Natural killer cell (primary cell): Measurements from ENCODE around the gene SF3B6. TPM values are rescaled to one million over a fixed set of nuclear protein-coding genes. Genes with fewer than 3 reads are reported as not detected.

Experiments used
- ATAC-seq, 3 donors: fragments of 150-1000 bp in 2 of 3; fragments of 200-7000 bp in 1 of 3; cut with Tn5 transposase; 1 replicate in 1 of 3; 2 replicates in 2 of 3; pipeline ENCODE4 v1.10.0; 2021; ENCODE audit warnings: mild to moderate bottlenecking in 2 of 3, moderate library complexity in 2 of 3
- DNase-seq, 2 donors: peaks; one replicate each; pipeline versions ENCODE4 v3.0.0 to v3.0.0-alpha.2; 2013 to 2021; ENCODE audit warnings: mixed read lengths in 1 of 2
- H3K27ac ChIP-seq: one replicate; pipeline ENCODE4 v1.5.1; 2013; ENCODE audit warnings: mild to moderate bottlenecking, low read length
- H3K27me3 ChIP-seq: one replicate; pipeline ENCODE4 v1.6.1; 2013; ENCODE audit warnings: low read length; ENCODE audit not compliant: control insufficient read depth, insufficient read depth
- H3K36me3 ChIP-seq: one replicate; pipeline ENCODE4 v1.6.1; 2013; ENCODE audit warnings: low read length; ENCODE audit not compliant: control insufficient read depth, insufficient read depth
- H3K4me1 ChIP-seq: one replicate; pipeline ENCODE4 v1.6.1; 2013; ENCODE audit warnings: low read length; ENCODE audit not compliant: control insufficient read depth, insufficient read depth
- H3K4me3 ChIP-seq: one replicate; pipeline ENCODE4 v1.5.1; 2013; ENCODE audit warnings: low read length
- H3K9me3 ChIP-seq: one replicate; pipeline ENCODE4 v1.6.1; 2013; ENCODE audit warnings: low read length; ENCODE audit not compliant: control insufficient read depth, insufficient read depth
- H3K27ac Mint-ChIP-seq, 2 donors: one replicate each; pipeline ENCODE4 v1.8.0; 2022; ENCODE audit warnings: mild to moderate bottlenecking in 2 of 2, mixed read lengths in 2 of 2, moderate library complexity in 1 of 2
- H3K27me3 Mint-ChIP-seq, 2 donors: one replicate each; pipeline ENCODE4 v1.8.0; 2022; ENCODE audit warnings: low read depth in 2 of 2, mixed read lengths in 2 of 2
- H3K36me3 Mint-ChIP-seq: one replicate; pipeline ENCODE4 v1.8.0; 2022; ENCODE audit warnings: mixed read lengths
- H3K4me1 Mint-ChIP-seq, 2 donors: one replicate each; pipeline ENCODE4 v1.8.0; 2022; ENCODE audit warnings: mixed read lengths in 2 of 2
- H3K4me3 Mint-ChIP-seq: one replicate; pipeline ENCODE4 v1.8.0; 2022; ENCODE audit warnings: mild to moderate bottlenecking, moderate library complexity, mixed read lengths
- H3K9me3 Mint-ChIP-seq, 2 donors: one replicate each; pipeline ENCODE4 v1.8.0; 2022; ENCODE audit warnings: mixed read lengths in 2 of 2
- WGBS: methylation state at CpG from one replicate; pipeline ENCODE4 v1.1.7; 2013; ENCODE audit warnings: missing lambda C conversion rate; ENCODE audit not compliant: insufficient coverage; 5-methylcytosine and 5-hydroxymethylcytosine counted together
- intact Hi-C: fragments of 100-400 bp; cut with micrococcal nuclease; formaldehyde crosslinking; loops from one replicate; pipeline ENCODE4 v1.14.2; 2022
- total RNA-seq, 4 donors: library from RNA; stranded (reverse); fragments of 120-200 nt in 1 of 4; gene quantifications; one replicate each; pipeline versions ENCODE4 v1.2.3 to v1.2.4, GENCODE V29; 2013 to 2022
- TF ChIP-seq, protein P1 (sequence below): fragments of 200-600 bp; IDR thresholded peaks from one replicate; pipeline ENCODE4 v1.8.0; 2022; ENCODE audit warnings: antibody characterized with exemption

Gene SF3B6
- total RNA-seq, 3 donors from 2014 or later (not counting 1 experiment from before 2014, with no cell fraction given), result 57.2 to 65.1 (median 57.4) TPM

- H3K4me3 ChIP-seq, result peak overlapping the region; percentile 65
- no peaks in the 10 kb centered on the region for H3K9me3 ChIP-seq
- Mint-ChIP-seq H3K27ac (peak overlapping the region; percentile 83 to 86), H3K9me3 (no peaks in the 10 kb centered on the region), H3K27me3 (no peaks in the 10 kb centered on the region), H3K4me1 (peaks cover 15 to 27% of the 10 kb centered on the region in 2 donors), H3K4me3 (peak overlapping the region; percentile 95), H3K36me3 (no peaks in the 10 kb centered on the region)
- TF ChIP-seq, protein P1, sequence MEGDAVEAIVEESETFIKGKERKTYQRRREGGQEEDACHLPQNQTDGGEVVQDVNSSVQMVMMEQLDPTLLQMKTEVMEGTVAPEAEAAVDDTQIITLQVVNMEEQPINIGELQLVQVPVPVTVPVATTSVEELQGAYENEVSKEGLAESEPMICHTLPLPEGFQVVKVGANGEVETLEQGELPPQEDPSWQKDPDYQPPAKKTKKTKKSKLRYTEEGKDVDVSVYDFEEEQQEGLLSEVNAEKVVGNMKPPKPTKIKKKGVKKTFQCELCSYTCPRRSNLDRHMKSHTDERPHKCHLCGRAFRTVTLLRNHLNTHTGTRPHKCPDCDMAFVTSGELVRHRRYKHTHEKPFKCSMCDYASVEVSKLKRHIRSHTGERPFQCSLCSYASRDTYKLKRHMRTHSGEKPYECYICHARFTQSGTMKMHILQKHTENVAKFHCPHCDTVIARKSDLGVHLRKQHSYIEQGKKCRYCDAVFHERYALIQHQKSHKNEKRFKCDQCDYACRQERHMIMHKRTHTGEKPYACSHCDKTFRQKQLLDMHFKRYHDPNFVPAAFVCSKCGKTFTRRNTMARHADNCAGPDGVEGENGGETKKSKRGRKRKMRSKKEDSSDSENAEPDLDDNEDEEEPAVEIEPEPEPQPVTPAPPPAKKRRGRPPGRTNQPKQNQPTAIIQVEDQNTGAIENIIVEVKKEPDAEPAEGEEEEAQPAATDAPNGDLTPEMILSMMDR, result no peak
- H3K27ac ChIP-seq, result peak overlapping the region; percentile 69
- WGBS, result 14% methylated on average over 15 of the region's 15 CpGs
- no peaks in the 10 kb centered on the region for H3K27me3 ChIP-seq
- peaks cover 11% of the 10 kb centered on the region for H3K4me1 ChIP-seq
- intact Hi-C loops, result no loop called here
- no peak for ATAC-seq
- no peak for DNase-seq
- no peaks in the 10 kb centered on the region for H3K36me3 ChIP-seq
Observed at GRCh38 chr2:24122366-24123194, 46.5 kb upstream of the SF3B6 start.

DNA sequence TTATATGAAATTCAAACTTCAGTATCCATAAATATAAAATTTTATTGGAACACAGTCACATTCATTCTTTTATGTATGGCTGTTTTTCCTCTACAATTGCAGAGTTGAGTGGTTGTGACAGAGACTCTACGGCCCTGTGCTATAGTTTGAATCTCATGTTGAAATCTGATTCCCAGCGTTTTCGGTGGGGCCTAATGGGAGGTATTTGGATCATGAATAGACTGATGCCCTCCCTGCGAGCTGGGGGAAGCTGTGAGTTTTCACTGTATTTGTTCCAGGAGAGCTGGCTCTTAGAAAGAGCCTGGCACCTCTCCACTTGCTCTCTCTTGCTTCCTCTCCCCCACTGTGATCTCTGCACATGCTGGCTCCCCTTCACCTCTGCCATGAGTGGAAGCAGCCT, 45.3 kb upstream of the SF3B6 start:
- 98% methylated on average over 4 of the region's 4 CpGs for WGBS
- Mint-ChIP-seq H3K27me3 (no peaks in the 10 kb centered on the region), H3K9me3 (no peaks in the 10 kb centered on the region), H3K27ac (peak overlapping the region in 1 of 2 donors; percentile 86), H3K36me3 (no peaks in the 10 kb centered on the region), H3K4me1 (peaks cover 15 to 23% of the 10 kb centered on the region in 2 donors), H3K4me3 (no peak overlapping the region)
- H3K27me3 ChIP-seq, result no peaks in the 10 kb centered on the region
- H3K4me3 ChIP-seq, result no peak overlapping the region
- no peaks in the 10 kb centered on the region for H3K36me3 ChIP-seq
- intact Hi-C loops, result no loop called here
- TF ChIP-seq, protein P1, result no peak
- H3K9me3 ChIP-seq, result no peaks in the 10 kb centered on the region
- H3K27ac ChIP-seq, result no peak overlapping the region
- H3K4me1 ChIP-seq, result peaks cover 11% of the 10 kb centered on the region
- ATAC-seq, result no peak
- DNase-seq, result no peak

- Histone ChIP-seq H3K36me3 (no peaks in the 10 kb centered on the region), H3K4me1 (peaks cover 11% of the 10 kb centered on the region), H3K27me3 (no peaks in the 10 kb centered on the region), H3K4me3 (no peak overlapping the region), H3K27ac (no peak overlapping the region), H3K9me3 (no peaks in the 10 kb centered on the region)
- Mint-ChIP-seq H3K9me3 (no peaks in the 10 kb centered on the region), H3K36me3 (no peaks in the 10 kb centered on the region), H3K4me1 (peaks cover 15 to 23% of the 10 kb centered on the region in 2 donors), H3K27ac (peak overlapping the region in 1 of 2 donors; percentile 86), H3K27me3 (no peaks in the 10 kb centered on the region), H3K4me3 (no peak overlapping the region)
- ATAC-seq, result no peak
- TF ChIP-seq, protein P1, result no peak
- WGBS, result 100% methylated on average over 4 of the region's 5 CpGs
- no peak for DNase-seq
- intact Hi-C loops, result no loop called here
Observed at GRCh38 chr2:24121066-24121465, 44.9 kb upstream of the SF3B6 start.
